Upper lobe of right lung (tissue), 1 donor: ENCODE measurements around the gene GRM5. TPM values are rescaled to one million over a fixed set of nuclear protein-coding genes. Genes with fewer than 3 reads are reported as not detected.

Experiments
- ATAC-seq: fragments of 200-7000 bp; cut with Tn5 transposase; one replicate; pipeline ENCODE4 v1.9.1; 2020; ENCODE audit warnings: mild to moderate bottlenecking, moderate library complexity
- DNase-seq: peaks from one replicate; pipeline ENCODE4 v3.0.0-alpha.2; 2020
- H3K27ac ChIP-seq: fragments of 200-600 bp; one replicate; pipeline ENCODE4 v1.8.0; 2022
- H3K27me3 ChIP-seq: fragments of 200-600 bp; one replicate; pipeline ENCODE4 v1.8.0; 2022; ENCODE audit warnings: mild to moderate bottlenecking
- H3K36me3 ChIP-seq: fragments of 200-600 bp; one replicate; pipeline ENCODE4 v1.8.0; 2022
- H3K4me1 ChIP-seq: fragments of 200-600 bp; one replicate; pipeline ENCODE4 v1.8.0; 2022
- H3K4me3 ChIP-seq: fragments of 200-600 bp; one replicate; pipeline ENCODE4 v1.8.0; 2022; ENCODE audit warnings: mild to moderate bottlenecking
- H3K9me3 ChIP-seq: fragments of 200-600 bp; one replicate; pipeline ENCODE4 v1.8.0; 2022
- intact Hi-C: fragments of 100-400 bp; cut with DNase I; formaldehyde crosslinking; loops from one replicate; pipeline ENCODE4 v1.11.0; 2022
- total RNA-seq: library from RNA; stranded (reverse); fragmentation: NEBNext Ultra II Directional; extraction: Animal tissue kit (Norgen Biotek cat#: 25700); gene quantifications from one replicate; pipeline ENCODE4 v1.2.1, GENCODE V29; 2021
- TF ChIP-seq, protein P1 (sequence below): fragments of 200-600 bp; IDR thresholded peaks from one replicate; pipeline ENCODE4 v1.8.0; 2022; ENCODE audit warnings: antibody characterized with exemption
- donor health status: DM: no; HTN: yes; CAD: no; lungs with severe emphysema.

GRM5 gene
- total RNA-seq, 1 donor from 2014 or later = 0.06 TPM

GRCh38 chr11:88508418-88508758, 557.4 kb downstream of the GRM5 start:
- DNase-seq (no peak), ATAC-seq (no peak)
- intact Hi-C loops = no loop called here
- TF ChIP-seq, protein P1, sequence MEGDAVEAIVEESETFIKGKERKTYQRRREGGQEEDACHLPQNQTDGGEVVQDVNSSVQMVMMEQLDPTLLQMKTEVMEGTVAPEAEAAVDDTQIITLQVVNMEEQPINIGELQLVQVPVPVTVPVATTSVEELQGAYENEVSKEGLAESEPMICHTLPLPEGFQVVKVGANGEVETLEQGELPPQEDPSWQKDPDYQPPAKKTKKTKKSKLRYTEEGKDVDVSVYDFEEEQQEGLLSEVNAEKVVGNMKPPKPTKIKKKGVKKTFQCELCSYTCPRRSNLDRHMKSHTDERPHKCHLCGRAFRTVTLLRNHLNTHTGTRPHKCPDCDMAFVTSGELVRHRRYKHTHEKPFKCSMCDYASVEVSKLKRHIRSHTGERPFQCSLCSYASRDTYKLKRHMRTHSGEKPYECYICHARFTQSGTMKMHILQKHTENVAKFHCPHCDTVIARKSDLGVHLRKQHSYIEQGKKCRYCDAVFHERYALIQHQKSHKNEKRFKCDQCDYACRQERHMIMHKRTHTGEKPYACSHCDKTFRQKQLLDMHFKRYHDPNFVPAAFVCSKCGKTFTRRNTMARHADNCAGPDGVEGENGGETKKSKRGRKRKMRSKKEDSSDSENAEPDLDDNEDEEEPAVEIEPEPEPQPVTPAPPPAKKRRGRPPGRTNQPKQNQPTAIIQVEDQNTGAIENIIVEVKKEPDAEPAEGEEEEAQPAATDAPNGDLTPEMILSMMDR = no peak
- Histone ChIP-seq H3K36me3 (no peaks in the 10 kb centered on the region), H3K27ac (no peak overlapping the region), H3K4me3 (peak overlapping the region; percentile 37), H3K9me3 (no peaks in the 10 kb centered on the region), H3K4me1 (no peaks in the 10 kb centered on the region), H3K27me3 (peaks cover 32% of the 10 kb centered on the region)

DNA sequence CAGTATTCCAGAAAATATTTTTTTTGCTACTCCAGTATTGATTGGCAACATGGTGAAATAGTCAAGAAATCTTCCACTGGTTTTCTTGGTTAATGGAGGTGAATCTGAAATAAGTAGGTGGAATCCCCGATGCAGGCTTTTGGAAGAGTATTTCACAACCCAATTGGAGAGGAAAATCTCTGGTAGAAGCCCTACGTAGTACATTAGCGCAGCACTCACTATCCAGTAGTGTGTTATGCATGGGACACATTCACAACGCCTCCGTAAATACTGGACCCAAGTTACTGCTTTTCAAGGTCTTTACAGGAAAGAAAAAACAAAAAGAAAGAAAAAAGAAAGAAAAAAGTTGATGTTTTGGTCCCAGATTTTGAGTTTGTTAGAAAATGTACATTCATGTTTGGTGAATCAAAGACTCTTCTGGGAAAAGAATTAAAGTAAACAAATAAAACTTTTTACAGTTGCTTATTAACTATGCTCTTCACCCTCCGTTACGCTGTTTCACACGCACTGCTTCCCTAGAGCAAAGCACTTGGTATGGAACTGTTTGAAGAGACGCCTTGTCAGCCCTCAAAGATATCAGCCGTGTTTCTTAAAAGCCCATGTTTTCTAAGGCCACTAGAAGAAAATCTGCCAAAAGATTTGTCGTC, 557.9 kb downstream of the GRM5 start:
- Histone ChIP-seq H3K27me3 (peaks cover 32% of the 10 kb centered on the region), H3K9me3 (no peaks in the 10 kb centered on the region), H3K27ac (no peak overlapping the region), H3K4me3 (peak overlapping the region; percentile 37), H3K36me3 (no peaks in the 10 kb centered on the region), H3K4me1 (no peaks in the 10 kb centered on the region)
- DNase-seq = no peak
- intact Hi-C loops = no loop called here
- TF ChIP-seq, protein P1 = no peak
- ATAC-seq = no peak

- Histone ChIP-seq H3K27me3 (peaks cover under 1% of the 10 kb centered on the region), H3K36me3 (no peaks in the 10 kb centered on the region), H3K9me3 (no peaks in the 10 kb centered on the region), H3K4me1 (no peaks in the 10 kb centered on the region), H3K4me3 (no peak overlapping the region), H3K27ac (no peak overlapping the region)
- DNase-seq = no peak
- ATAC-seq = no peak
- intact Hi-C loops = no loop called here
- TF ChIP-seq, protein P1 = no peak
Observed at GRCh38 chr11:88501541-88501940, 564.2 kb downstream of the GRM5 start.

DNA sequence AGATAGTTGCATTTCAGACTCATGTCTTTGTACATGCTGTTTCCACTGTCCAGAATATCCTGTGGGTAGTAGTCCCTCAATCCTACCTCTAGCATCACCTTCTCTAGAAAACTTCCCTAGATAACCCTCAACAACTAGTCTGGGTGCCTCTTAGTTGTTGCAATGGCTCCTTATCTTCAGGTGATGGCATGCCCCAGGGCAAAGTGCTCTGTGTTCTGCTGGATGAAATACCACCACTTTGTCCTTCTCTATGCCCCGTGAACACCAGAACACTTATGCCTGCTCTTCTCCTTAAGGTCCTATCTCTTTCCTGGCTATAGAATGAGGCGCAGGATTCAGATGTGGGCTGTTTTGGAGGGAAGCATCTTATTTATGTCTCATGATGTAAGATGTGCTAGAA, 569.9 kb downstream of the GRM5 start:
- H3K9me3 ChIP-seq = no peaks in the 10 kb centered on the region
- H3K27me3 ChIP-seq = no peaks in the 10 kb centered on the region
- no peak overlapping the region for H3K27ac ChIP-seq
- intact Hi-C loops = no loop called here
- no peaks in the 10 kb centered on the region for H3K36me3 ChIP-seq
- H3K4me3 ChIP-seq = no peak overlapping the region
- no peak for DNase-seq
- no peak for ATAC-seq
- TF ChIP-seq, protein P1 = no peak
- H3K4me1 ChIP-seq = no peaks in the 10 kb centered on the region

GRCh38 chr11:88494848-88495247, 570.9 kb downstream of the GRM5 start:
- Histone ChIP-seq H3K36me3 (no peaks in the 10 kb centered on the region), H3K4me3 (no peak overlapping the region), H3K9me3 (no peaks in the 10 kb centered on the region), H3K27me3 (no peaks in the 10 kb centered on the region), H3K27ac (no peak overlapping the region), H3K4me1 (no peaks in the 10 kb centered on the region)
- no peak for DNase-seq
- ATAC-seq = peak; percentile 28
- TF ChIP-seq, protein P1 = no peak
- intact Hi-C loops = no loop called here

- Histone ChIP-seq H3K36me3 (no peaks in the 10 kb centered on the region), H3K27me3 (no peaks in the 10 kb centered on the region), H3K4me1 (no peaks in the 10 kb centered on the region), H3K9me3 (no peaks in the 10 kb centered on the region), H3K4me3 (no peak overlapping the region), H3K27ac (no peak overlapping the region)
- ATAC-seq (no peak), DNase-seq (no peak)
- TF ChIP-seq, protein P1 = no peak
- intact Hi-C loops = no loop called here
Observed at GRCh38 chr11:88491674-88492073, 574.1 kb downstream of the GRM5 start.
